GM19099 (cell line): Measurements from ENCODE around the gene TAB3.

Experiments used
- POLR2A ChIP-seq: IDR thresholded peaks from 3 replicates; pipeline ENCODE4 v1.6.1; 2011; ENCODE audit warnings: low read depth; ENCODE audit not compliant: insufficient read length; ENCODE audit errors: extremely low read depth

The TAB3 gene

GRCh38 chrX:30779453-30780030, 109.5 kb downstream of the TAB3 start:
- TF ChIP-seq POLR2A = no peak

DNA sequence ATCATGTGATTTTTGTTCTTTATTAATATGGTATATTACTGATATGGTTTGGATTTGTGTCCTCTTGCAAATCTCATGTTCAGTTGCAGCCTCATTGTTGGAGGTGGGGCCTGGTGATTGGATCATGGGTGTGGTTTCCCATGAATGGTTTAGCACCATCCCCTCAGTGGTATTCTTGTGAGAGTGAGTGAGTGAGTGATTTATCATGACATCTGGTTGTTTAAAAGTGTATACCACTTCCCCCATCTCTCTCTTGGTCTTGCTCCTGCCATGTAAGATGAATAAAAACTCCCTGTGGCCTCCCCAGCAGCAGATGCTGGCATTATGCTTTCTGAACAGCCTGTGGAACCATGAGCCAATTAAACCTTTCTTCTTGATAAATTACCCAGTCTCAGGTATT, 111.5 kb downstream of the TAB3 start:
- TF ChIP-seq POLR2A = no peak
